NCI-H446 treated with DMSO at 0.1 percent for 48 hours (cell line): ENCODE results near the gene C9orf85.
"Not testable (repeated sequence)": the region's sequence is repeated elsewhere in the genome, so short reads cannot be mapped to it uniquely, and the experiment has no call there.

Experiments used
- DNase-seq: peaks from one replicate; lab custom pipeline; 2025; lab: John Stamatoyannopoulos, UW

The C9orf85 gene

GRCh38 chr9:71941998-71942567 lies 30.6 kb downstream of the C9orf85 start:
- no peak for DNase-seq

GRCh38 chr9:71944754-71945375 lies 33.4 kb downstream of the C9orf85 start:
- no peak for DNase-seq

- not testable (repeated sequence) for DNase-seq
Measured at GRCh38 chr9:71954652-71955051, 43.2 kb downstream of the C9orf85 start.

- DNase-seq = no peak
Measured at GRCh38 chr9:71955300-71955915, 44.0 kb downstream of the C9orf85 start.

- DNase-seq = no peak
Measured at GRCh38 chr9:71962328-71962727, 50.9 kb downstream of the C9orf85 start.

GRCh38 chr9:71963471-71963996 lies 52.1 kb downstream of the C9orf85 start:
- not testable (repeated sequence) for DNase-seq

- DNase-seq = no peak
Measured at GRCh38 chr9:71965403-71965802, 54.0 kb downstream of the C9orf85 start.

- DNase-seq = no peak
Measured at GRCh38 chr9:71966601-71967000, 55.2 kb downstream of the C9orf85 start.

- no peak for DNase-seq
Measured at GRCh38 chr9:71968541-71969090, 57.2 kb downstream of the C9orf85 start.

GRCh38 chr9:71975833-71976232 lies 64.4 kb downstream of the C9orf85 start:
- no peak for DNase-seq

- DNase-seq = no peak
Measured at GRCh38 chr9:71977003-71977402, 65.6 kb downstream of the C9orf85 start.

GRCh38 chr9:71980266-71981190 lies 69.1 kb downstream of the C9orf85 start:
- no peak for DNase-seq

GRCh38 chr9:71981944-71982343 lies 70.5 kb downstream of the C9orf85 start:
- DNase-seq = no peak

- no peak for DNase-seq
Measured at GRCh38 chr9:71984403-71984802, 73.0 kb downstream of the C9orf85 start.

GRCh38 chr9:71984831-71985281 lies 73.4 kb downstream of the C9orf85 start:
- no peak for DNase-seq

GRCh38 chr9:71985297-71985911 lies 74.0 kb downstream of the C9orf85 start:
- DNase-seq = no peak

- no peak for DNase-seq
Measured at GRCh38 chr9:71986900-71987299, 75.5 kb downstream of the C9orf85 start.

GRCh38 chr9:71987471-71988371 lies 76.3 kb downstream of the C9orf85 start:
- DNase-seq = no peak

- no peak for DNase-seq
Measured at GRCh38 chr9:71990466-71990865, 79.0 kb downstream of the C9orf85 start.

- no peak for DNase-seq
Measured at GRCh38 chr9:72005451-72005850, 94.0 kb downstream of the C9orf85 start.
